Small intestine (tissue), 7 donors: ENCODE measurements around the gene FER. TPM values are rescaled to one million over a fixed set of nuclear protein-coding genes. Genes with fewer than 3 reads are reported as not detected.
"Not testable (repeated sequence)": the region's sequence is repeated elsewhere in the genome, so short reads cannot be mapped to it uniquely, and the experiment has no call there.

ENCODE experiments used
- DNase-seq, 2 donors: peaks; one replicate each; pipeline versions ENCODE4 v3.0.0 to v3.0.0-alpha.2; 2013
- FAIRE-seq: peaks from 2 replicates; lab custom pipeline; 2012; peaks lifted over from hg19 to GRCh38; lab: Jason Lieb, UNC
- H3K27ac ChIP-seq, 3 donors: one replicate each; pipeline ENCODE4 v1.5.1; 2013; ENCODE audit warnings: low read length in 2 of 3, mild to moderate bottlenecking in 2 of 3, control low read depth in 1 of 3, inconsistent platforms in 1 of 3, low read depth in 1 of 3, moderate library complexity in 1 of 3
- H3K27me3 ChIP-seq, 3 donors: one replicate each; pipeline ENCODE4 v1.6.1; 2013; ENCODE audit warnings: low read length in 3 of 3, inconsistent platforms in 1 of 3; ENCODE audit not compliant: control insufficient read depth in 3 of 3, insufficient read depth in 3 of 3
- H3K36me3 ChIP-seq, 3 donors: one replicate each; pipeline ENCODE4 v1.6.1; 2013; ENCODE audit warnings: low read length in 3 of 3, inconsistent platforms in 1 of 3, low read depth in 1 of 3, mild to moderate bottlenecking in 1 of 3, moderate library complexity in 1 of 3; ENCODE audit not compliant: control insufficient read depth in 3 of 3, insufficient read depth in 2 of 3
- H3K4me1 ChIP-seq, 3 donors: one replicate each; pipeline ENCODE4 v1.6.1; 2013; ENCODE audit warnings: low read length in 2 of 3, inconsistent platforms in 1 of 3, low read depth in 1 of 3, mild to moderate bottlenecking in 1 of 3, moderate library complexity in 1 of 3; ENCODE audit not compliant: control insufficient read depth in 3 of 3, insufficient read depth in 2 of 3
- H3K4me3 ChIP-seq, 3 donors: one replicate each; pipeline ENCODE4 v1.5.1; 2013; ENCODE audit warnings: low read length in 3 of 3, control low read depth in 1 of 3, inconsistent platforms in 1 of 3, low read depth in 1 of 3, mild to moderate bottlenecking in 1 of 3, moderate library complexity in 1 of 3
- H3K9me3 ChIP-seq, 2 donors: one replicate each; pipeline ENCODE4 v1.6.1; 2013; ENCODE audit warnings: low read depth in 1 of 2, low read length in 1 of 2; ENCODE audit not compliant: control insufficient read depth in 2 of 2, insufficient read depth in 1 of 2
- WGBS, 3 donors: extraction: QIAGEN DNeasy Blood & Tissue Kit; methylation state at CpG; one replicate each; pipeline ENCODE4 v1.1.7; 2013; 5-methylcytosine and 5-hydroxymethylcytosine counted together
- polyA plus RNA-seq, 4 donors: library from polyadenylated mRNA; stranded (reverse) in 3 of 4; unstranded in 1 of 4; fragments of 200-250 nt in 3 of 4; fragments of 120-200 nt in 1 of 4; gene quantifications; one replicate each; pipeline versions ENCODE4 v1.2.1 to v1.2.3, GENCODE V29; 2013
- donor health status: healthy with polysubstance abuse.
- donor health status: control.
- donor health status: control.
- donor health status: Bipolar disorder and iron deficiency.
- donor health status: healthy.

The FER gene
- polyA plus RNA-seq, 4 donors = 1.1 to 5.0 (median 2.3) TPM

- Histone ChIP-seq H3K27ac (no peak overlapping the region), H3K4me1 (no peaks in the 10 kb centered on the region), H3K27me3 (no peaks in the 10 kb centered on the region), H3K36me3 (peaks cover 0 to 5% (median 0%) of the 10 kb centered on the region in 3 donors), H3K9me3 (peaks cover 0 to 5% of the 10 kb centered on the region in 2 donors), H3K4me3 (no peak overlapping the region)
- FAIRE-seq (no peak), DNase-seq (no peak)
- WGBS, 3 donors = 92 to 97% (median 95%) methylated on average over 11 of the region's 11 CpGs
Measured at GRCh38 chr5:108998216-108998615, 250.5 kb downstream of the FER start.

- WGBS, 3 donors = 59 to 89% (median 85%) methylated on average over 4 of the region's 4 CpGs
- H3K27me3 ChIP-seq = no peaks in the 10 kb centered on the region
- no peaks in the 10 kb centered on the region for H3K36me3 ChIP-seq
- no peaks in the 10 kb centered on the region for H3K4me1 ChIP-seq
- H3K4me3 ChIP-seq = no peak overlapping the region
- H3K27ac ChIP-seq = no peak overlapping the region
- no peak for DNase-seq
- no peak for FAIRE-seq
- H3K9me3 ChIP-seq = no peaks in the 10 kb centered on the region
Measured at GRCh38 chr5:109003928-109004327, 256.2 kb downstream of the FER start.

DNA sequence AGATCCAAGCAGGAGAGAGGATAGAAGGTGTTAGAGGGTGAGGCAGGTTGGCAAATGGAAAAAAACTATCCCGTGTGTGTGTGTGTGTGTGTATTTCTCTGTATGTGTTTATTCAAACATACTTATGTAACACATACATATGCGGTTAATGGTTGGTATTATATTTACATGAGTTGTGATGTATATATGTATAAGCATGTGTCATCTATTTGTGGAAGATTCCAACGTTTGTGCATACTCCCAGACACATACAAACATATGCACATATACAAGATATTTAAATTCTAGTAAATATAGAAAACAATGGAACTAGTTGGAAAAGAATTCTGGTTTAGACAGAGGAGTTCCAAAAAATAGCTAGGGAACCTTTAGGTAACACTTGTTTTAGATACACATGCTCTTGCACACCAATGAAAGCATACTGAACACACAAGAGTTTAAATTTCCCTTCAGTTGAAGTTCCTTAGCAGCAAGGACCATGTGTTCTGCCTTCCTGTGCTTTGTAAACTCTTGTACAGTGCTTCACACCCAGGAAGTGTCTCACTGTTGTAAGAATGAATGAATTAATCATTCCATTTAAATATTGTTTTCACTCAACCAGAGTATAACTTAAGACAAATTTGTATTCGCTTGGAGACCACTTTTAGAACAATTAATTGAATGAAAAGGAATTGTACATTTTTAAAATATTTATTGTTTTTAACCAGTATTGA lies 257.8 kb downstream of the FER start:
- no peak for FAIRE-seq
- WGBS, 3 donors = 79 to 89% (median 81%) methylated on average over 4 of the region's 4 CpGs

DNA sequence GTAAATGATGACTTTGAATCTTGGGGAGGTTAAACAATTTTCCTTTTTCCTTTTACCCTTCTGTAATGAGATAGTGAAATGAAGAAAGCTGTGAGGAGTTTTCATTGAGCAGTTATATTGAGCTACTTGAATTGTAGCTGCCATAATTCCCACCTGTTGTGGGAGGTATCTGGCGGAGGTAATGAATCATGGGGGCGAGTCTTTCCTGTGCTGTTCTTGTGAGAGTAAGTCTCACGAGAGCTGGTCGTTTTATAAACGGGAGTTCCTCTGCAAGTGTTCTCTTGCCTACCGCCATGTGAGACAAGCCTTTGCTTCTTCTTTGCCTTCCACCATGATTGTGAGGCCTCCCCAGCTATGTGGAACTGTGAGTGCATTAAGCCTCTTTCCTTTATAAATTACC lies 258.4 kb downstream of the FER start:
- no peaks in the 10 kb centered on the region for H3K9me3 ChIP-seq

More for the DNA sequence above, 257.8 kb downstream of the FER start:
- no peak overlapping the region for H3K27ac ChIP-seq
- no peak for DNase-seq
- no peak overlapping the region for H3K4me3 ChIP-seq
- no peaks in the 10 kb centered on the region for H3K36me3 ChIP-seq
- H3K27me3 ChIP-seq = no peaks in the 10 kb centered on the region
- no peaks in the 10 kb centered on the region for H3K9me3 ChIP-seq
- no peaks in the 10 kb centered on the region for H3K4me1 ChIP-seq

GRCh38 chr5:109016300-109016699 lies 268.6 kb downstream of the FER start:
- H3K27me3 ChIP-seq = no peaks in the 10 kb centered on the region
- no peak overlapping the region for H3K4me3 ChIP-seq
- no peaks in the 10 kb centered on the region for H3K9me3 ChIP-seq
- H3K36me3 ChIP-seq = no peaks in the 10 kb centered on the region
- WGBS, 3 donors = 3 to 47% (median 21%) methylated on average over 1 of the region's 1 CpG
- FAIRE-seq = no peak
- peaks cover 0 to 3% (median 0%) of the 10 kb centered on the region in 3 donors for H3K4me1 ChIP-seq
- H3K27ac ChIP-seq = no peak overlapping the region
- peak; percentile 37 to 61 for DNase-seq

More for the DNA sequence above, 258.4 kb downstream of the FER start:
- FAIRE-seq (no peak), DNase-seq (no peak)
- no peaks in the 10 kb centered on the region for H3K27me3 ChIP-seq
- H3K27ac ChIP-seq = no peak overlapping the region
- 89 to 94% (median 92%) methylated on average over 6 of the region's 6 CpGs for WGBS, 3 donors
- no peak overlapping the region for H3K4me3 ChIP-seq
- H3K36me3 ChIP-seq = no peaks in the 10 kb centered on the region
- no peaks in the 10 kb centered on the region for H3K4me1 ChIP-seq

DNA sequence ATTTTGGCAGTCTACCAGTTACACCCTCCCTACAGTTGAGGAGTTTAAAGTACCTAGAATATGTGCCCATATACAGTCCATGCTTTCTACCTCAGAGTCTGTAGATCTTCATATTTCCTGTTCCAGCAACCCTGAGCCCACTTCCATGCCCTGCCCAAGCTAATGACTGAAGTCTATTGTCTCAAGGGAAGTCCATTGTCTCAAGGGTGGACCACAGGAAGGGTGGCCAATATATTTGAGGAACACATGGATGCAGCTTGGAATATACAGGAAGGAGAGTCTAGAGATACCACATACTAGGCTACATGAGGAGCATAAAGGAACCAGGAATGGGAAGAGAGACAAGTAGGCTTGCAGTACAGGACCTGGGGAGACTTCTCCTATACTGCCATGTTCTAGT lies 274.4 kb downstream of the FER start:
- Histone ChIP-seq H3K27ac (no peak overlapping the region), H3K4me3 (no peak overlapping the region), H3K27me3 (no peaks in the 10 kb centered on the region), H3K9me3 (no peaks in the 10 kb centered on the region), H3K36me3 (no peaks in the 10 kb centered on the region), H3K4me1 (no peaks in the 10 kb centered on the region)
- DNase-seq = no peak
- no peak for FAIRE-seq

- not testable (repeated sequence) for H3K36me3 ChIP-seq, H3K27ac ChIP-seq, H3K9me3 ChIP-seq, DNase-seq, H3K27me3 ChIP-seq, FAIRE-seq, H3K4me3 ChIP-seq, H3K4me1 ChIP-seq
- WGBS, 3 donors = 42 to 78% (median 63%) methylated on average over 1 of the region's 1 CpG
Measured at GRCh38 chr5:109025729-109026128, 278.0 kb downstream of the FER start.

GRCh38 chr5:109027983-109028607 lies 280.4 kb downstream of the FER start:
- Histone ChIP-seq H3K4me1 (no peaks in the 10 kb centered on the region), H3K36me3 (no peaks in the 10 kb centered on the region), H3K9me3 (no peaks in the 10 kb centered on the region), H3K4me3 (no peak overlapping the region), H3K27ac (no peak overlapping the region), H3K27me3 (no peaks in the 10 kb centered on the region)
- DNase-seq (no peak), FAIRE-seq (peak; percentile 23)
- 84 to 90% (median 85%) methylated on average over 1 of the region's 1 CpG for WGBS, 3 donors
